Measurements from ENCODE around the gene STAT4. TPM values are rescaled to one million over a fixed set of nuclear protein-coding genes. Genes with fewer than 3 reads are reported as not detected.

STAT4 gene
- total RNA-seq, 2 experiments from 2014 or later: 70.8 to 72.2 TPM

DNA sequence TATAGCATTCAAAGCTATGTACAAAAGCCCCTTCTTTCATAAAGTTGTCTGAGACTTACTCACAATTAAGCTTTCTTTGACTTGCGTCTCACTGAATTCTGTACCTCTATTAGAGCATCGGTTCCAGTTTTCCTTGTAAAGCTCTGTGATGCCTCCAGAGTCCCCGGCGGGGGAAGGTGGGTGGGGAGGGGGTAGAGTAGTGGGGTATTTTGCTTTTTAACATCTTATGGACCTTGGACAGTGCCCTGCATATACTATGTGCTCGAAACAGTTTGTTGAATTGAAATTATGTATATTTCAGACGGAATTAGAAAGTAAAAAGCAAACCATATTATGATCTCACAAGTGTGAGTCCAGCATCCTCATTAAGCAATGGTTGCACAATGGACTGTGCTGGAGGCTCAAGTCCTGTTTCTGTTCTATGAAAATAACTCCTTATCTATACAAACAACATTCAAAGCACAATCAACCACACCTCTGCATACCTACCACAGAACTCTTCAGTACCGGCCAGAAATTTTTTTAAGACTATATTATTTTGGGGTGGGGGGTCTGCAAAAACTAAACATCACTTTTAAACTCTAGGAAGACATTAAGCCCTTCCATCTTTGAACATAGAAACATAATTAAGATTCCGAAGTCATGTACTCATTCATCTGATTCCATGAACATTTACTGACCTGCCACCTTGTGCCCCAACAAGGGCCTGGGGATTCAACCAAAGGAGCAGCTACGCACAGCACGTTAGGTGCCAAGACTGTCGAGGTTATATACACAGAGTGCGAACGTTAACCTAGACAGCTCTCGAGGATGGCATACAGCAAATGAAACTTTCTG is 137.7 kb downstream of the STAT4 start:
- Mint-ChIP-seq H3K27ac (no peak overlapping the region), H3K4me3 (no peak overlapping the region), H3K27me3 (no peaks in the 10 kb centered on the region), H3K4me1 (ENCODE audit: low read depth) (peaks cover 36% of the 10 kb centered on the region), H3K9me3 (peaks cover 12% of the 10 kb centered on the region), H3K36me3 (ENCODE audit: low read depth) (peaks cover 29% of the 10 kb centered on the region)
- ChIA-PET POLR2A (interaction anchor here (0.6 to 7.9 kb wide), 24 partner anchors 7 to 604 kb away, joined by 3 to 178 read pairs (median 4); partner anchors contain the start of genes GLS and STAT4), CTCF (interaction anchor here (0.5 to 2.8 kb wide), 5 partner anchors 16 to 142 kb away, joined by 3 to 12 read pairs (median 5); no protein-coding TSS in a partner anchor)
- ATAC-seq (no peak), DNase-seq (no peak)
- intact Hi-C loops (cut with micrococcal nuclease): loop anchor here (1.0 to 5.0 kb wide), 2 partner anchors 9 to 131 kb away; partner anchors contain the start of gene GLS
- TF ChIP-seq, protein P1, sequence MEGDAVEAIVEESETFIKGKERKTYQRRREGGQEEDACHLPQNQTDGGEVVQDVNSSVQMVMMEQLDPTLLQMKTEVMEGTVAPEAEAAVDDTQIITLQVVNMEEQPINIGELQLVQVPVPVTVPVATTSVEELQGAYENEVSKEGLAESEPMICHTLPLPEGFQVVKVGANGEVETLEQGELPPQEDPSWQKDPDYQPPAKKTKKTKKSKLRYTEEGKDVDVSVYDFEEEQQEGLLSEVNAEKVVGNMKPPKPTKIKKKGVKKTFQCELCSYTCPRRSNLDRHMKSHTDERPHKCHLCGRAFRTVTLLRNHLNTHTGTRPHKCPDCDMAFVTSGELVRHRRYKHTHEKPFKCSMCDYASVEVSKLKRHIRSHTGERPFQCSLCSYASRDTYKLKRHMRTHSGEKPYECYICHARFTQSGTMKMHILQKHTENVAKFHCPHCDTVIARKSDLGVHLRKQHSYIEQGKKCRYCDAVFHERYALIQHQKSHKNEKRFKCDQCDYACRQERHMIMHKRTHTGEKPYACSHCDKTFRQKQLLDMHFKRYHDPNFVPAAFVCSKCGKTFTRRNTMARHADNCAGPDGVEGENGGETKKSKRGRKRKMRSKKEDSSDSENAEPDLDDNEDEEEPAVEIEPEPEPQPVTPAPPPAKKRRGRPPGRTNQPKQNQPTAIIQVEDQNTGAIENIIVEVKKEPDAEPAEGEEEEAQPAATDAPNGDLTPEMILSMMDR (IDR thresholded peaks at IDR 0.05): no peak

DNA sequence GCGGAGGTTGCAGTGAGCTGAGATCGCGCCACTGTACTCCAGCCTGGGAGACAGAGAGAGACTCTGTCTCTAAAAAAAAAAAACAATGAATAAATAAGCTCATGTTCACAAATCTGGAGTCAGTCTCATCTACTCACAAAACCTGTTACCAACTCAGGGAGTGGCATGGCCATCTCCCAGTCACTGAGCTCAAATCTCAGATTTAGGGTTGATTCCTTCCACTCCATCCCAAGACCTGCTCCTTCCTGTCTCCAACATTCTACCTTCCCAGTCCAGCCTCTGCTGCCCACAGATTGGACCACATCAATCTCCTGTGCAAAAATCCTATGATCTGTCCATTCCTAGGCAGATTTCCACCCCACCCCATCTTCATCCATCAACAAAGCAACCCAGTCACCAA is 138.4 kb downstream of the STAT4 start:
- no peaks in the 10 kb centered on the region for H3K27me3 Mint-ChIP-seq
- peaks cover 35% of the 10 kb centered on the region for H3K36me3 Mint-ChIP-seq (ENCODE audit: low read depth)
- POLR2A ChIA-PET: interaction anchor here (0.6 to 7.9 kb wide), 24 partner anchors 8 to 667 kb away, joined by 3 to 178 read pairs (median 4); partner anchors contain the start of genes GLS and STAT4
- TF ChIP-seq, protein P1 (IDR thresholded peaks at IDR 0.05): no peak
- H3K4me1 Mint-ChIP-seq (ENCODE audit: low read depth): peaks cover 35% of the 10 kb centered on the region
- H3K4me3 Mint-ChIP-seq: no peak overlapping the region
- intact Hi-C loops (cut with micrococcal nuclease): loop anchor here (5.0 kb wide), 1 partner anchor 130 kb away; the partner anchor contains the start of gene GLS
- no peak overlapping the region for H3K27ac Mint-ChIP-seq
- ATAC-seq (no peak), DNase-seq (no peak)
- peaks cover 12% of the 10 kb centered on the region for H3K9me3 Mint-ChIP-seq
- CTCF ChIA-PET: interaction anchor here (0.6 to 2.8 kb wide), 7 partner anchors 15 to 144 kb away, joined by 3 to 12 read pairs (median 4); no protein-coding TSS in a partner anchor

DNA sequence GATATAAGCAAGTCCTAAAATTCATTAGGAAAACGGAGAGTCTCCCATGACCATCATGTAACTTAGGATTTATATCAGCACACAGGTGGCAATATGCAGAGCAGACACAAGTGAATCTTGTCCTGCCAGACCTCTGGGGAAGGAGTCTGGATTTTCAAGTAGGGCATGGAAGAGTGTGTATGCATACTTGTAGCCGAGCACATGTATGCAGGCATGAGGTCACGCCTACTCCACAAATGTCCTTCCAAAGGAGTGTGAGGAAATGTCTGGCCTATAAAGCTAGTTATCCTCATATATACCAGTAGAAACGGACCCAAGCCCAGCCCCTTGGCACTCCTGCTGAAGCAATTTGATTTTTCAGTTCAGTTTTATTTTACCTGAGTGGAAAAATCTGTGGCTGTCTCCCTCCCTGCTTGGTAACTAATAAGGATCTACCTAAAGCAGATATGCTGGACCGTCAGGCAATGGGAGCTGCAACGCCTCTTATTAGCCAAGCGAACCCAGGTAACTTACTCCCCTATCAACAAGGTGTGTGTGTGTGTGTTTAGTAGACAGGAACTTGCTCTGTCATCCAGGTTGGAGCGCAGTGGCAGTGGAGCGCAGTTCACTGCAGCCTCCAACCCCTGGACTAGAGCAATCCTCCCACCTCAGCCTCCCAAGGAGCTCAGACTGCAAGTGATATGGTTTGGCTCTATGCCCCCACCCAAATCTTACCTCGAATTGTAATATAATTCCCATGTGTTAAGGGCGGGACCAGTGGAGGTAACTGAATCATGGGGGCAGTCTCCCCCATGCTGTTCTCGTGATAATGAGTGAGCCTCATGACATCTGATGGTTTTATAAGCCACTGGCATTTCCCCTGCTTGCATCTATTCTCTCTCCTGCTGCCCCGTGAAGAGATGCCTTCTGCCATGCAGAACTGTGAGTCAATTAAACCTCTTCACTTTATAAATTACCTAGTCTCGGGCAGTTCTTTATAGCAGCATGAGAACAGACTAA is 139.6 kb downstream of the STAT4 start:
- ATAC-seq (peak; percentile 4), DNase-seq (peak; percentile 47)
- ChIA-PET POLR2A (interaction anchor here (0.7 to 7.9 kb wide), 16 partner anchors 9 to 669 kb away, joined by 3 to 178 read pairs (median 6); partner anchors contain the start of genes GLS and STAT4), CTCF (interaction anchor here (0.9 to 2.8 kb wide), 5 partner anchors 9 to 41 kb away, joined by 3 to 12 read pairs (median 4); no protein-coding TSS in a partner anchor)
- no peaks in the 10 kb centered on the region for H3K27me3 Mint-ChIP-seq
- no peak overlapping the region for H3K27ac Mint-ChIP-seq
- H3K36me3 Mint-ChIP-seq (ENCODE audit: low read depth): peaks cover 43% of the 10 kb centered on the region
- intact Hi-C loops (cut with micrococcal nuclease): loop anchor here (5.0 kb wide), 1 partner anchor 129 kb away; the partner anchor contains the start of gene GLS
- H3K9me3 Mint-ChIP-seq: peaks cover 12% of the 10 kb centered on the region
- no peak overlapping the region for H3K4me3 Mint-ChIP-seq
- TF ChIP-seq, protein P1 (IDR thresholded peaks at IDR 0.05): no peak
- peaks cover 43% of the 10 kb centered on the region for H3K4me1 Mint-ChIP-seq (ENCODE audit: low read depth)

DNA sequence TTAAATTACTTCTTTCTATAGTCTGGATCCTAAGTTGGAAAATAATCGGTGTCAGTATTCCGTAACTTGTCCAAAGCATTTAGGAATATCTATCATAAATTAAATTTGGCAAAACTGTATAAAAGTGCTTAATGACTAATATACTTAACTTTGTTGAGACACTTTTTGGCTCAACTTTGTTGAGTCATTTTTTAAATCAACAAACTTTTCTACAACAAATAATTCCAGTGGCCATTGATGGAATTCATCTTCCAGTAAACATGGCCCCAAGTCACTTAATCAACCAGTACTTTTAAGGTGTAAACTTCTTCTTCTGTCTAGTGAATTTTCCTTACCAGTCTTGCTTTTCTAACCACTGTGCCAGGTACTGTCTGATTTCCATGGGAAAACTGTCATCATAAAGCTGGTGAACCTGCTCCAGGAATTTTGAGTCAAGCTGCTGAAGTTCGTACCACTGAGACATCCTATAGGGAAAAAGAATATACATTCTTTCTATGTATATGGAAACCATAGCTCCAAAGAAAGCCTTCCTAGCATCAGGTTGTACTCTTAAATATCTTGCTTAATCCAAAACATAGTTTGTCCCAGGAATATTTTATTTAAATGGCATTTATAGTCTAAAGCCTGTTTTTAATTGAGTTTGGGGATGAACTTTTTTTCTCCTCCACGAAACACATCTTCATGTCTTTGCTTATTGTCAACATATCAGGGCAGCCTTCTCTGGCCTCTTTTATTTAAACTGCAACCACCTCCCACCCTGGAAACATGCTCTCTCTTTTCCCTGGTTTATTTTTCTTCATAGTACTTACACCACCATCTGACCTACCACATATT is 141.0 kb downstream of the STAT4 start:
- ChIA-PET POLR2A (interaction anchor here (3.7 to 7.9 kb wide), 4 partner anchors 11 to 140 kb away, joined by 56 to 178 read pairs (median 100); partner anchors contain the start of gene STAT4), CTCF (interaction anchor here (0.9 kb wide), 2 partner anchors 8 to 42 kb away, joined by 3 read pairs; no protein-coding TSS in a partner anchor)
- Mint-ChIP-seq H3K36me3 (ENCODE audit: low read depth) (peaks cover 52% of the 10 kb centered on the region), H3K27ac (peak overlapping the region; percentile 79), H3K4me3 (peak overlapping the region; percentile 40), H3K4me1 (ENCODE audit: low read depth) (peaks cover 50% of the 10 kb centered on the region), H3K9me3 (peaks cover 7% of the 10 kb centered on the region), H3K27me3 (no peaks in the 10 kb centered on the region)
- TF ChIP-seq, protein P1 (IDR thresholded peaks at IDR 0.05): no peak
- ATAC-seq: no peak
- no peak for DNase-seq
- intact Hi-C loops (cut with micrococcal nuclease): loop anchor here (5.0 kb wide), 1 partner anchor 127 kb away; the partner anchor contains the start of gene GLS

Measured in activated CD8-positive, alpha-beta T cell treated with anti-CD3 and anti-CD28 coated beads for 36 hours (primary cell).